IMR-90 (cell line): Measurements from ENCODE around the gene IQSEC1.

ENCODE experiments used
- CEBPB ChIP-seq: IDR thresholded peaks from 2 replicates; pipeline ENCODE4 v1.6.1; 2012; ENCODE audit warnings: low read depth, low read length, improper control_type of control experiment
- CHD1 ChIP-seq: IDR thresholded peaks from 2 replicates; pipeline ENCODE4 v1.6.1; 2012; ENCODE audit warnings: low read depth, low read length, improper control_type of control experiment
- FOS ChIP-seq: fragments of 150-350 bp; IDR thresholded peaks from 2 replicates; pipeline ENCODE4 v1.6.1; 2016; ENCODE audit warnings: low read depth, low read length
- MAFK ChIP-seq: IDR thresholded peaks from 2 replicates; pipeline ENCODE4 v1.6.1; 2012; ENCODE audit warnings: low read depth, low read length, improper control_type of control experiment
- MXI1 ChIP-seq: IDR thresholded peaks from 2 replicates; pipeline ENCODE4 v1.6.1; 2012; ENCODE audit warnings: low read depth, mild to moderate bottlenecking, low read length, moderate library complexity, borderline replicate concordance
- NFE2L2 ChIP-seq: fragments of 150-350 bp; IDR thresholded peaks from 2 replicates; pipeline ENCODE4 v1.6.1; 2016; ENCODE audit warnings: low read depth, mild to moderate bottlenecking, low read length
- POLR2A ChIP-seq: IDR thresholded peaks from 2 replicates; pipeline ENCODE4 v1.6.1; 2012; ENCODE audit warnings: mild to moderate bottlenecking, low read depth, low read length
- RAD21 ChIP-seq: IDR thresholded peaks from 2 replicates; pipeline ENCODE4 v1.6.1; 2012; ENCODE audit warnings: low read length, improper control_type of control experiment
- RCOR1 ChIP-seq: IDR thresholded peaks from 2 replicates; pipeline ENCODE4 v1.6.1; 2012; ENCODE audit warnings: mild to moderate bottlenecking, low read length, improper control_type of control experiment; ENCODE audit not compliant: insufficient replicate concordance
- RFX5 ChIP-seq: IDR thresholded peaks from 2 replicates; pipeline ENCODE4 v1.8.0; 2012; ENCODE audit warnings: low read depth, mild to moderate bottlenecking, low read length, moderate library complexity
- SMC3 ChIP-seq: fragments of 150-350 bp; IDR thresholded peaks from 2 replicates; pipeline ENCODE4 v1.6.1; 2016; ENCODE audit warnings: low read depth, mild to moderate bottlenecking, antibody characterized with exemption, low read length, moderate library complexity
- TF ChIP-seq, protein P1 (sequence below): conservative IDR thresholded peaks from 2 replicates; pipeline ENCODE4 v1.5.1; 2012; ENCODE audit warnings: mild to moderate bottlenecking, low read depth, low read length, improper control_type of control experiment
- TF ChIP-seq, protein P2 (sequence below): fragments of 150-350 bp; IDR thresholded peaks from 2 replicates; pipeline ENCODE4 v1.6.1; 2017; ENCODE audit warnings: mild to moderate bottlenecking, antibody characterized with exemption, low read length, low read depth
- TF ChIP-seq, protein P3 (sequence below): fragments of 150-350 bp; IDR thresholded peaks from 2 replicates; pipeline ENCODE4 v1.6.1; 2016; ENCODE audit warnings: low read depth, mild to moderate bottlenecking, low read length, moderate library complexity, borderline replicate concordance

DNA sequence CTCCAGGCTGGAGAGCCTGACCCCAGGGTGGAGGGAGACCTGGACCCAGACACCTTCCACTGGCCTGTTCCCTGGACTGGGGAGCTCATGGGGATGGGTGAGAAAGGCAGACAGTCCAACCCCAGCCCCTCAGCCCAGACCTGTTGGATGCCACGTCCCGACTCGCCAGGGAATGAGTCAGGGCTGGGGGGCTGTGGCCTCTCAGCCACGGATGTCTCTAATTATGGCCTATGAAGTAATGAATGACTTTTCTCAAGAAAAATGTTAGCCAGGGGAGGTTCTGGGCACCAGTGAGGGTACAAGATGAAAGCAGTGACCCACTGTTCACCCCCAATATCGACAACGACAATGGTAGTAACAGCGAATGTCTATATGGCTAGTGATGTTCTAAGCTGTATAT is 124.9 kb downstream of the IQSEC1 start:
- peak; percentile 34; the same call in 1 of the 2 replicates for TF ChIP-seq FOS
- no peak for TF ChIP-seq POLR2A
- TF ChIP-seq MAFK, result no peak
- TF ChIP-seq, protein P1, sequence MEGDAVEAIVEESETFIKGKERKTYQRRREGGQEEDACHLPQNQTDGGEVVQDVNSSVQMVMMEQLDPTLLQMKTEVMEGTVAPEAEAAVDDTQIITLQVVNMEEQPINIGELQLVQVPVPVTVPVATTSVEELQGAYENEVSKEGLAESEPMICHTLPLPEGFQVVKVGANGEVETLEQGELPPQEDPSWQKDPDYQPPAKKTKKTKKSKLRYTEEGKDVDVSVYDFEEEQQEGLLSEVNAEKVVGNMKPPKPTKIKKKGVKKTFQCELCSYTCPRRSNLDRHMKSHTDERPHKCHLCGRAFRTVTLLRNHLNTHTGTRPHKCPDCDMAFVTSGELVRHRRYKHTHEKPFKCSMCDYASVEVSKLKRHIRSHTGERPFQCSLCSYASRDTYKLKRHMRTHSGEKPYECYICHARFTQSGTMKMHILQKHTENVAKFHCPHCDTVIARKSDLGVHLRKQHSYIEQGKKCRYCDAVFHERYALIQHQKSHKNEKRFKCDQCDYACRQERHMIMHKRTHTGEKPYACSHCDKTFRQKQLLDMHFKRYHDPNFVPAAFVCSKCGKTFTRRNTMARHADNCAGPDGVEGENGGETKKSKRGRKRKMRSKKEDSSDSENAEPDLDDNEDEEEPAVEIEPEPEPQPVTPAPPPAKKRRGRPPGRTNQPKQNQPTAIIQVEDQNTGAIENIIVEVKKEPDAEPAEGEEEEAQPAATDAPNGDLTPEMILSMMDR, result no peak
- no peak for TF ChIP-seq CHD1
- TF ChIP-seq, protein P2, sequence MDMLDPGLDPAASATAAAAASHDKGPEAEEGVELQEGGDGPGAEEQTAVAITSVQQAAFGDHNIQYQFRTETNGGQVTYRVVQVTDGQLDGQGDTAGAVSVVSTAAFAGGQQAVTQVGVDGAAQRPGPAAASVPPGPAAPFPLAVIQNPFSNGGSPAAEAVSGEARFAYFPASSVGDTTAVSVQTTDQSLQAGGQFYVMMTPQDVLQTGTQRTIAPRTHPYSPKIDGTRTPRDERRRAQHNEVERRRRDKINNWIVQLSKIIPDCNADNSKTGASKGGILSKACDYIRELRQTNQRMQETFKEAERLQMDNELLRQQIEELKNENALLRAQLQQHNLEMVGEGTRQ, result no peak
- TF ChIP-seq SMC3, result no peak
- no peak for TF ChIP-seq RCOR1
- TF ChIP-seq, protein P3, sequence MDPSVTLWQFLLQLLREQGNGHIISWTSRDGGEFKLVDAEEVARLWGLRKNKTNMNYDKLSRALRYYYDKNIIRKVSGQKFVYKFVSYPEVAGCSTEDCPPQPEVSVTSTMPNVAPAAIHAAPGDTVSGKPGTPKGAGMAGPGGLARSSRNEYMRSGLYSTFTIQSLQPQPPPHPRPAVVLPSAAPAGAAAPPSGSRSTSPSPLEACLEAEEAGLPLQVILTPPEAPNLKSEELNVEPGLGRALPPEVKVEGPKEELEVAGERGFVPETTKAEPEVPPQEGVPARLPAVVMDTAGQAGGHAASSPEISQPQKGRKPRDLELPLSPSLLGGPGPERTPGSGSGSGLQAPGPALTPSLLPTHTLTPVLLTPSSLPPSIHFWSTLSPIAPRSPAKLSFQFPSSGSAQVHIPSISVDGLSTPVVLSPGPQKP, result no peak
- no peak for TF ChIP-seq RFX5
- no peak for TF ChIP-seq NFE2L2
- TF ChIP-seq RAD21, result no peak
- no peak for TF ChIP-seq MXI1
- TF ChIP-seq CEBPB, result no peak
